Measurements from ENCODE around the gene HNRNPU.

HNRNPU gene

GRCh38 chr1:244801246-244801645 is 63.1 kb downstream of the HNRNPU start:
- DNase-seq: peak; percentile 53
- TF ChIP-seq CTCF (IDR thresholded peaks at IDR 0.05; ENCODE audit: low read length) (peak; percentile 73), EZH2 (optimal IDR thresholded peaks at IDR 0.05; ENCODE audit: low read depth, low read length) (no peak), EZH2phosphoT487 (IDR thresholded peaks at IDR 0.05; ENCODE audit: low read length) (no peak)
- Histone ChIP-seq H3K79me2 (ENCODE audit: low read length) (no peaks in the 10 kb centered on the region), H3K9me3 (replicated peaks; ENCODE audit: insufficient read depth, low read length) (no peaks in the 10 kb centered on the region), H3K4me3 (ENCODE audit: low read length) (no peak overlapping the region), H3K27me3 (replicated peaks; ENCODE audit: insufficient read depth, low read length) (no peaks in the 10 kb centered on the region), H3K4me2 (ENCODE audit: low read depth, low read length) (peak overlapping the region; percentile 1; the same call in 1 of the 2 replicates), H3K27ac (ENCODE audit: low read length) (no peak overlapping the region), H3K9me2 (replicated peaks; ENCODE audit: insufficient read depth, low read length) (no peaks in the 10 kb centered on the region), H3F3A (ENCODE audit: insufficient read depth, low read length) (no peaks in the 10 kb centered on the region), H4K20me1 (ENCODE audit: insufficient read depth, low read length) (no peaks in the 10 kb centered on the region), H3K9ac (ENCODE audit: low read length) (no peak overlapping the region), H2AFZ (ENCODE audit: low read length) (no peak overlapping the region), H3K36me3 (replicated peaks; ENCODE audit: insufficient read depth, low read length) (no peaks in the 10 kb centered on the region), H3K4me1 (ENCODE audit: low read length) (no peaks in the 10 kb centered on the region)

- no peak overlapping the region for H2AFZ ChIP-seq (ENCODE audit: low read length)
- H3K9me3 ChIP-seq (replicated peaks; ENCODE audit: insufficient read depth, low read length): no peaks in the 10 kb centered on the region
- DNase-seq: no peak
- no peaks in the 10 kb centered on the region for H4K20me1 ChIP-seq (ENCODE audit: insufficient read depth, low read length)
- H3K4me3 ChIP-seq (ENCODE audit: low read length): no peak overlapping the region
- no peak overlapping the region for H3K27ac ChIP-seq (ENCODE audit: low read length)
- no peaks in the 10 kb centered on the region for H3K36me3 ChIP-seq (replicated peaks; ENCODE audit: insufficient read depth, low read length)
- no peak overlapping the region for H3K4me2 ChIP-seq (ENCODE audit: low read depth, low read length)
- no peaks in the 10 kb centered on the region for H3K79me2 ChIP-seq (ENCODE audit: low read length)
- no peaks in the 10 kb centered on the region for H3K4me1 ChIP-seq (ENCODE audit: low read length)
- no peaks in the 10 kb centered on the region for H3K27me3 ChIP-seq (replicated peaks; ENCODE audit: insufficient read depth, low read length)
- H3K9ac ChIP-seq (ENCODE audit: low read length): no peak overlapping the region
- no peak for TF ChIP-seq EZH2phosphoT487 (IDR thresholded peaks at IDR 0.05; ENCODE audit: low read length)
- TF ChIP-seq CTCF (IDR thresholded peaks at IDR 0.05; ENCODE audit: low read length): no peak
- TF ChIP-seq EZH2 (optimal IDR thresholded peaks at IDR 0.05; ENCODE audit: low read depth, low read length): no peak
- no peaks in the 10 kb centered on the region for H3F3A ChIP-seq (ENCODE audit: insufficient read depth, low read length)
- no peaks in the 10 kb centered on the region for H3K9me2 ChIP-seq (replicated peaks; ENCODE audit: insufficient read depth, low read length)
These were observed 63.5 kb downstream of the HNRNPU start for GRCh38 chr1:244800821-244801220.

Measured in MM.1S (cell line).